Medulla oblongata (tissue), 1 donor: ENCODE data around the gene PSMG4.

Experiments
- DNase-seq: peaks from one replicate; pipeline ENCODE4 v3.0.0-alpha.2; 2015; ENCODE audit errors: extremely low spot score

PSMG4 gene, protein sequence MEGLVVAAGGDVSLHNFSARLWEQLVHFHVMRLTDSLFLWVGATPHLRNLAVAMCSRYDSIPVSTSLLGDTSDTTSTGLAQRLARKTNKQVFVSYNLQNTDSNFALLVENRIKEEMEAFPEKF

GRCh38 chr6:3258720-3259490, at the start of gene PSMG4:
TSS of gene PSMG4 (plus strand) at chr6:3258947. CDS start at chr6:3259023, 76 bp downstream.
- DNase-seq = peak; percentile 92

GRCh38 chr6:3209114-3210023, 49.4 kb upstream of the PSMG4 start:
- peak; percentile 21 for DNase-seq

DNA sequence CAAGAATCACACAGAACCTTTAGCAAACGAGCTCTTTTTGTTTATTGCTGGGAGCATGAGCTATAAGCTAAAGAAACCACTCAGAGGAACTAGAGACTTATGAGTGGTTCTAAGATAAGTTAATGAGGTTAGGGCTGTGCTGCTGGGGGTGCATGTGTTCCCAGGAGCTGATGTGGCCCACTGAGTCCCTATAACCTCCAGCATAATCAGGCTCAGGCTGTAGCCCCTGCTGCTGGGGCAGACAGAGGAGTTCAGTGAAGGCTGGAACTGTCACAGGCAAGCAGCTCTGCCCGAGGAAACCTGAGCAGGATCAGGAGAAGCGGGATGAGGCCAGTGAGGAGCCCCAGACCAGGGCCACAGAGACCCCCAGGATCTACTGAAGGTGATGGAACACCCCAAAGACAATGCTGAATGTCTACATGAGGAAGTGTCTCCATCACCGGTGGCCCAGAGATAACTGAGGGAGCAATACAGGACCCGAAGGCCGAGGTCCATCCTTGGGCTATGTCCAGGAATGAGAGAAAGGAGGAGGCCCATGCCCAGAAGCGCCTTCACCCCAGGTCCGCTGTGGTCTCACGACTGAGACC, 48.6 kb upstream of the PSMG4 start:
- no peak for DNase-seq

DNA sequence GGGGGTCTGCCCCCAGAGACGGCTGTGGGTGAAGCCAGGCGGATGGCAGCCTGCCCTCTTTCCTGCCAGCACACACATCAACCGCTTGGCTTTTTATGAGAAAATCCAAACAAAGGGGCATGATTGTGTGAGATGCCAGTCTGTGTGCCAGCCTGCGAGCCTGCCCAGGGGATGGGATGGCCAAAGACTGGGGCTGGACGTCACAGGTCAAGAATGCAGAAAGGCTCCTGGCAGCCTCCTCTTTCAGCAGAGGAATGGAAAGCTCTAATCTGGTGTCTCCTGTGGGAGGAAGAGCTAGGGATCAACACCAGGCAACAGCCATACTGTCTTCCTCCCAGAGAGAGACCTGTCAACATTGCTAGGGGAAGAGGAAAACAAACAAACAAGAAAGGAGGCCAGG, 47.1 kb upstream of the PSMG4 start:
- peak; percentile 95 for DNase-seq

- DNase-seq = no peak
Measured at GRCh38 chr6:3212261-3212660, 46.5 kb upstream of the PSMG4 start.

GRCh38 chr6:3213334-3213695, 45.4 kb upstream of the PSMG4 start:
- DNase-seq = no peak

DNA sequence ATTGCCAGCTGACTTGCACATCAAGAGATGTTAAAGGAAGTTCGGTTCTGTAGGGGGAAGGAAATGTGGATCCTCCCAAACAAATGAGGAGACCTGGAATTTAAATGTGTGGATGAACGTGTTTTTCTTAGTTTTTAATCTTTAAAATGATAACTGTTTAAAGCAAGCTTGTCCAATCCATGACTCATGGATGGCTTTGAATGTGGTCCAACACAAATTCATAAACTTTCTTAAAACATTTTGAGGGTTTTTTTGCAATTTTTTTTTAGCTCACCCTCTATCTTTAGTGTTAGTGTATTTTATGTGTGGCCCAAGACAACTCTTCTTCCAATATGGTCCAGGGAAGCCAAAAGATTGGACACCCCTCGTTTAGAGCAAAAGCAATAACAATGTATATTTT, 43.8 kb upstream of the PSMG4 start:
- no peak for DNase-seq

DNA sequence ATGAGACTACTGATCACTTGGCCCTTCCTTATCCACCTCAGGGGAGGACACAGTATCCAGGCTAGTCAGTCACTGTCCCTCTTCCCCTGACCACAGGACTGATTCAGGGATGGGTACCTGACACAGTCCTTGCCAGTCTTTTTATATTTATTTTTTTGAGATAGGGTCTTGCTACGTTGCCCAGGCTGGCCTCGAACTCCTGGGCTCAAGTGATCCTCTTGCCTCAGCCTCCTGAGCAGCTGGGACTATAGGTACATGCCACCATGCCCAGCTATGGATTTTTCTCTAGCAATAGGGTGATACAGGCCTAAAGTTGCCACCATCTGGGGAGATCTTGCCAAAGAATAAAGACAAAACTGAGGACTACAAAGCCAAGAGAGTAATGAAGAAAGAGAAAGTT, 41.5 kb upstream of the PSMG4 start:
- DNase-seq = no peak

DNA sequence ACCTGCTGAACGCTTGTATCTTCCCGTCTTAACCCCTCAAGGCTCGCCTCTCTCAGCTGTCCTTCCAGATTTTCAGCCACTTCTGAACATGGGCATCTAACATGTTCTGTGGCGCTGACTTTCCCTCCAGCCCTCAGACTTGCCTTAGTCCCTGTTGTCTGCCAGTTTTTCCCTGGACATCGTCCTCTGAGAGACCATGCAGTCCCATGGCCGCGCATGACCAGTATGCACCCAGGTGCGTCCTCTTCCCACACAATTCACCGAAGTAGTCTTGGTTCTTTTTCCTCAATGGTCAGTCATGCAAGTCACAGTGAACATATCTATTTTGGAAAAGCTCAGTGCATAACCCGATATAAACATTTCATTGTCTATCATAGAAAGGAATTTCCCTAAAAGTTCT, 40.5 kb upstream of the PSMG4 start:
- no peak for DNase-seq

DNA sequence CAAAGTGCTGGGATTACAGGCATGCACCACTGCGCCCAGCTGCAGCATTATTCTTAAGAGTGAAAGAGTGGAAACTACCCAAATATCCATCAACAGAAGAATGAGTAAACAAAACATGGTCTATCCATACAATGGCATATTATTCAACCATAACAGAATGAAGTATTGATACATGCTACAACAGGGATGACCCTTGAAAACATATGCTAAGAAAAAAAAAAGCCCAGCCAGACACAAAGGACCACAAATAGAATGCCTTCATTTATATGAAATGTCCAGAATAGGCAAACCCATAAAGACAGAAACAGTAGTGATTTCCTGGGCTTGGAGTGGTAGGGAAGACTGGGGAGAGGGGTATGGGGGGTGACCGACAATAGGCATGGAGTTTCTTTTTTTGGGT, 38.4 kb upstream of the PSMG4 start:
- no peak for DNase-seq

DNA sequence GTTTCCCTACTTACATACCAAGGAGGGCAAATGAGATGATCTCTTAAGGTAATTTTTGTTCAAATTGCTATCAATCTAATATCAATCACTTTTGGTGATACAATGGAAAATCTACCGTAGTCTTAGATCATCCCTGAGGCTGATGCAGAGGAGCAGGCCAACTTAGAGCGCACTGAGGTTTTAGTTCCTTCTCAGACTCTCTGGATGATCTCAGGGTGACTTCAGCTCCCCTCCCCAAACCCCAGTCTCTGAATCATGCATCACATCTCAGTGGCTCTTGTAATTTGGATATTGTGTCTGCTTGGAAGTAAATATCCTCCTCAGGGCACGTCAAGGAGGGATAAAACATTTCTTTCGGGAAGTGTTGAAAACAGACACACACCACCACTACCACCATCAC, 37.2 kb upstream of the PSMG4 start:
- no peak for DNase-seq

- DNase-seq = no peak
Measured at GRCh38 chr6:3222506-3223038, 36.2 kb upstream of the PSMG4 start.

DNA sequence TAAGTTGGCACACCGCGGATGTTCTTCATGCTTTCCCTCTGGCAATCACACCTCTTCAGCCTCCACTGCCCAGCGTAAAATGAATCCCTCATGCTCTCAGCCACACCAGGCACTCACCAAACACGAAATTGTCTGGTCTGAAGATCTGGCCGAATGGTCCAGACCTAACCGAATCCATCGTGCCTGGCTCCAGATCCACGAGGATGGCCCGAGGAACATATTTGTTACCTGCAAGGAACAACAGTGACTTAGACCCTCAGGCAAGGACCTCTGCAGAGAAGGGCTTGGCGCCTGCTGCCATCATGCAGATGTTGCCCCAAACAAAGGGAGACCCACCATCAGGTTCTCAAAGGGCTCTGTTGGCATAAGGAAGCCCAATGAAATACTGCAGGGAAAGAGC, 32.7 kb upstream of the PSMG4 start:
- no peak for DNase-seq

DNA sequence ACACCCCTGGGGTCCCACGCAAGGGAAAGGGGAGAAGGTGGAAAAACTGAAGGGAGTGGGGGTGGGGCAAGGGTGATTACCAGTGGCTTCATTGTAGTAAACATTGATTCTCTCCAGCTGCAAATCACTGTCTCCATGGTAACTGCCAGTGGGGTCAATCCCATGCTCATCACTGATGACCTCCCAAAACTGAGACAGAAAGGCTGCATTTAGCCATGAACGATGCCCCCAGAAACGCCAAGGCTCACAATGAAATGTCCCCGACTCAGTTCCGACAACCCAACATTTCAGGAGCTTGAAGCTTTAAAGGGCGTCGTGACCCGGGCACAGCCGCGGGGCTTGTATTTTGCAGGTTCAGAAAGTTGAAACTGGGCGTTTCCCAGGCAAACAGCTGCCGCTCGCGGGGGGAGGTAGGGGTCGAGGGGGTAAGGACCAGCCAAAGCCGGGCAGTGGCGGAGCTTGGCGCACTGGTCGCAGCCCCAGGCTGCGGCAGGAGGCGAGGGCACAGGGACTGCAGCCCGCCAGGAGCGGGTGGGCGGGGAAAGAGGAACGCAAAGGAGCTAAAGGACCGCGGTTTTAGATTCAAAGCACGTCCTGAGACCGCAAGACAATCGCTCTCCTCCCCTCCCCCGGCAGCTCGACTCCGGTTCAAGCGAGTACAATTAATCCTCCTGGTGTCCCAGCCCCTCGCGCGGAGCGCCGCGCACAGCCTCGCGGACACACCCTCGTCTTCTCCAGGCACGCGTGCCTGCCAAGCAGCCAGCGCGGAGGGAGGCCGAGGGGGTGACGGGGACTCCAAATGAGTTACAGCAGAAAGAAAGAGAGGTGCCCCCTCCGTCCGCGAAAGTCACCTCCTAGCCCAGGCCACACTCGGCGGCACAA, 32.0 kb upstream of the PSMG4 start:
- DNase-seq = peak; percentile 67

DNA sequence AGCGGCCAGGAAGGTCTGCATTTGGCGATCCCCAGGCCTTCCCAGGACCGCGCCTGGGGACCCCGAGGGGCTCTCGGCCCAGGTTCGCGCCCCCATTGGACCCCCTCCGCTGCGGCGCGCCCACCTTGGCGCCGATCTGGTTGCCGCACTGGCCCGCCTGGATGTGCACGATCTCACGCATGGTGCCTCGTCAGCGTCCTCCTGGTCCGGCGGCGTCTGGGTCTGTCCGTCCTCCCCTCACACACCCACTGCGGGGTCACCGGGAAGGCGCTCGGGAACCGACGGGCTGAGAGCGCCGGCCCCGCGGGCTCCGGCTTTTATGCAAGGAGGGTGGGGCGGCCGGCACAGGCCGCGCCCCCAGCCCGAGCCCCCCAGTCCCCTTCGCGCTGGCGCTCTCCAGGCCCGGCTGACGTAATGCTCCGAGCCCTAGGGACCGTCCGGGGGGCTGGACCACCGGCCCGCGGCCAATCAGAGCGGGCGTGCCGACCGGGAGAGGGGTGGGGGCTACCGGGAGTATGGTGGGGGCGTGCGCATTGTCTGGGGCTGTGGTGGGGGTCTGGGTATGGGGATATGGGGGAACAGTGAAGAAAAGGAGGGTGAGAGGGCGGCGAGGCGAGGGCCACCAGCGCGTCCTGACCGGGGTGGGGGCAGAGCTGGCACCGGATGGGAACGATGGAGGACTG, 31.2 kb upstream of the PSMG4 start, which contains the start of gene TUBB2B:
TUBB2B (minus strand) TSS at position 291 of the 683 bp plus-strand sequence; CDS start at position 181, 110 bp downstream.
- DNase-seq = peak; percentile 91

DNA sequence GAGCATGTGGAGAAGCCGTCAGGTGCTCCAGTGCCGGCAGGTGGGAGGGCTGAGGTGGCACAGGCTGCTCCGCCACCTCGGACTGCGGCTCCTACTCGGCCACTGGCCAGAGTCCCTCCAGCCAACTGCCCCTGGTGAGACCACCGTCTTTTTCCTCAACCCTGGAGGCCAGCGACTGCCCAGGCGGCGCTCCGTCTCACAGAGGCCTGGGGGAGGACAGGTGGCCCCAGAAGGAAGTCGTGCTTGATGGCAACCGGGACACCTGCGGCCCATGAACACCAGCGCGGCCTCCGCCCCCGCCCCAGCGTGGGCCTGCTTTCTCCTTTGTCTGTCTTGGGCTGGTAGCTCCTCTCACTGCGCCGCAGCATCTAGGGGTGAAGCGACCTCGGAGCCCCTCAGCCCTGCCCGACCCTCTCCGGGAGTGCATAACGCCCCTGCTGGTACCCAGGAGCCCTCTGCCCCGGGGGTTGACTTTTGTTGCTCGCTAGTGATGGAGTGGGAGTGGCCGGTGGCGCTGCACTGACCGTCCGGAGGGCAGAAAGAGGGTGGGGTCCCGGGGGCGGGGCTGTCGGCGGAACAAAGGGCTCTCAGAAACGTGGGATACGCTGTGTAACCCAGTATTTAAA, 30.6 kb upstream of the PSMG4 start:
- DNase-seq = peak; percentile 59

- peak; percentile 66 for DNase-seq
Measured at GRCh38 chr6:3228771-3229565, 29.8 kb upstream of the PSMG4 start.

DNA sequence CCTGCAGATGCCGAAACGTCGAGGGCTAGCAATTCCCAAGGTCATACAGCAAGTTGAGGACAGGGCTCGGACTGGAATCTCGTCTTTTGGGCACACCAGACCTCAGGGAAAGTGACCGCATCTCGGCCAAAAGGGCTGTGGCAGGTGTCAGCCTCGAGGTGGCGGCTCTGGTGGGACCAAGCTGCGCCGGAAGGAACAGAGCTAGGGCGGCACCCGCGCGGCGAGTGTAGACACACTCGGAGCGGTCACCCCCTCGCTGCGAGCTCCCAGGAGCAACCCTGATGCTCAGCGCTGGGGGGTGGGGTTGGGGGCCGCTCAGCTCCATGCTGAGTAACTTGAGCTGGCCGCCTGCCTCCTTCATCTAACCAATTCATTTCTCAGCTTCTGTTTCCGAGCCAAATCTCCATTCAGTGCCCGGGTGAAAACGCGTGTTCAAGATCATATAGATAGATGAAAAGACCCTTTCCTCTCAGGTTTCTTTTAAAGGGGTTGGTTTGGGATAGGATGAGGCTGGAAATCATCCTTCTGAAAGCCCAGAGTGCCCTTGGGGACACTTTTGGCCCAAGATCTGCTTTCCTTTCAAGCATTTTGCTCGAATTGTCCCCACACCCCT, 29.1 kb upstream of the PSMG4 start:
- peak; percentile 49 for DNase-seq
